Measurements from ENCODE around the gene GUCY1B1. TPM values are rescaled to one million over a fixed set of nuclear protein-coding genes. Genes with fewer than 3 reads are reported as not detected.
A peak's percentile ranks its signal among the peaks of the same experiment; 100 is the strongest.

Gene GUCY1B1
- total RNA-seq, 4 donors from 2014 or later = 5.8 to 35.5 (median 8.3) TPM

DNA sequence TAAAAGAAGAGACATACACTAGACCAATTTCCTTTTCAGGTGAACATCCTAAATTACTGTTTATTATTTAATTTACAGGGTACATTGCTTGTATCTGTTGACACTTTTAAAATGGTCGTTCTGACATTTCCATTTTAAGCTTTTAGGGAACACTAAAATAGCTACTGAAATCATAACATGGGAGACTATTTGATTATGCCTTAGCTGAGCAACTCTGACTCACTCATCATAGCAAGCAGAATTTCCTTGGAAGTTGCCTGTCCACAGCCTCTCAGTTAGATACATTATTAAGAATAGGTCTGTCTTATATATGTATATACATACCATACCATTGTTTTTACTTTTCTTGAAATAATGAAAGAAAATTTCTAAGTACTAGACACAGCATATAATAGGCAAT is 22.0 kb downstream of the GUCY1B1 start:
- DNase-seq (ENCODE audit: low spot score) (no peak), ATAC-seq (ENCODE audit: low FRiP score) (no peak)
- TF ChIP-seq, protein P1, sequence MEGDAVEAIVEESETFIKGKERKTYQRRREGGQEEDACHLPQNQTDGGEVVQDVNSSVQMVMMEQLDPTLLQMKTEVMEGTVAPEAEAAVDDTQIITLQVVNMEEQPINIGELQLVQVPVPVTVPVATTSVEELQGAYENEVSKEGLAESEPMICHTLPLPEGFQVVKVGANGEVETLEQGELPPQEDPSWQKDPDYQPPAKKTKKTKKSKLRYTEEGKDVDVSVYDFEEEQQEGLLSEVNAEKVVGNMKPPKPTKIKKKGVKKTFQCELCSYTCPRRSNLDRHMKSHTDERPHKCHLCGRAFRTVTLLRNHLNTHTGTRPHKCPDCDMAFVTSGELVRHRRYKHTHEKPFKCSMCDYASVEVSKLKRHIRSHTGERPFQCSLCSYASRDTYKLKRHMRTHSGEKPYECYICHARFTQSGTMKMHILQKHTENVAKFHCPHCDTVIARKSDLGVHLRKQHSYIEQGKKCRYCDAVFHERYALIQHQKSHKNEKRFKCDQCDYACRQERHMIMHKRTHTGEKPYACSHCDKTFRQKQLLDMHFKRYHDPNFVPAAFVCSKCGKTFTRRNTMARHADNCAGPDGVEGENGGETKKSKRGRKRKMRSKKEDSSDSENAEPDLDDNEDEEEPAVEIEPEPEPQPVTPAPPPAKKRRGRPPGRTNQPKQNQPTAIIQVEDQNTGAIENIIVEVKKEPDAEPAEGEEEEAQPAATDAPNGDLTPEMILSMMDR (IDR thresholded peaks at IDR 0.05) = no peak

DNA sequence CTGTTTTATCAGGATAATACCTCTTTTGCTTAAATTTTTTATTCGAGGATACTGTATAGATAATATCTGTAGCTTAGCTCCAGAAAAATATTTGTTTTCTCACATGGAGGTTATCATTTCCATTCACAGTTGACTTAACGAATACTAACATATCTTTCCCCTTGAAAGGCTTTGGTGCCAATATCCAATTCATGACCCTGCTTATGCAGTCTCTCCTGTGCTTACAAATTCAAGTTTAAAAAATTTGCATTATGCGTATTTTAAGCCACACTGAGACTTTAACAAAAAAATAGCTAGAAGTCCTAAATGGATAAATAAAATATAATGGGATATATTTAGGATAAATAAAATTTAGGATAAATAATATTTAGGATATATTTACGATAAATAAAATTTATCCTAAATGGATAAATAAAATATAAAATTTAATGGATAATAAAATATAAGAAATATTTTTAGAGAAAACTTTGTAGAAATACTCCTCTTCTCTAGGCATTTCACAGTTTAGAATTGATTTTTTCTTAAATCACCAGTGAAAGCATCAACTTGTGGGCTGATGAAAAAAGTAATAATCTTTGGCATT is 22.5 kb downstream of the GUCY1B1 start:
- TF ChIP-seq, protein P1 (IDR thresholded peaks at IDR 0.05) = no peak
- DNase-seq (ENCODE audit: low spot score) (no peak), ATAC-seq (ENCODE audit: low FRiP score) (no peak)

DNA sequence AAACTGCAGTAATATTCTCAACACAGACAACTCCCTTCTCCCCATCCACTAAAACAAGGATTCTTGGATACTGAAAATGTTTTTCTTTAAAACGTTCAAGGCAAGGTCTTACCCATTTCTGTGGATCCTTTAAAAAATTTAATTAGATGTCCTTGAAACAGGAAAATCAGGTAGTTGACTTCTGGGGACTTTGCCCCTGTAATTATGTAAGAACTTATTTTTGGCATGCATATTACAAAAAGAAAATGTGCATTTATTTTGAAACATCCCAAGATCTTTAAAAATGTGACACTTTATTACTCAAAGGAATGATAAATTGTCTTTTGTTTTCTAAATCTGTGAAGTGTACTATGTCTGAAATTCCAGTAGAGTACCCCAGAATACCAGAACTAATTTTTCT is 25.8 kb downstream of the GUCY1B1 start:
- ATAC-seq (ENCODE audit: low FRiP score) (no peak), DNase-seq (ENCODE audit: low spot score) (no peak)
- TF ChIP-seq, protein P1 (IDR thresholded peaks at IDR 0.05) = no peak

DNA sequence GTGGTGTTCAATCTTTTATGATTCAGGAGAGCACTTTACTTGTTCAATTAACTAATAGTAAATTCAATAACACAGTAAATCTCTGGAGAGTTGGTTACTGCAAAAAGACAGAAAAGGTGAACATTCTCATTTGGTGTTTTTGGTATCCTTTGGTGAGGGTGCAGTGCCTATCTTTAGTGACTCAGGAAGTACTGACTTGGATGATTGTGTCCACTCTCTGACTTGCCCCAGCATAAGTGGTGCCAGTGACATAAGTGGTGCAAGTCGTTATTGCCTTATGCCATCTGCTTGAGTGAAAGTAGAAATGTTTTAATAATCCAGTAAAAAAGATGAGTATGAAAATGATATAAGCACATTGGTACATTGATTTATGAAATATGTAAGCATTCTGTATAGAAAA is 27.0 kb downstream of the GUCY1B1 start:
- DNase-seq (ENCODE audit: low spot score) = no peak
- ATAC-seq (ENCODE audit: low FRiP score) = no peak
- TF ChIP-seq, protein P1 (IDR thresholded peaks at IDR 0.05) = no peak

DNA sequence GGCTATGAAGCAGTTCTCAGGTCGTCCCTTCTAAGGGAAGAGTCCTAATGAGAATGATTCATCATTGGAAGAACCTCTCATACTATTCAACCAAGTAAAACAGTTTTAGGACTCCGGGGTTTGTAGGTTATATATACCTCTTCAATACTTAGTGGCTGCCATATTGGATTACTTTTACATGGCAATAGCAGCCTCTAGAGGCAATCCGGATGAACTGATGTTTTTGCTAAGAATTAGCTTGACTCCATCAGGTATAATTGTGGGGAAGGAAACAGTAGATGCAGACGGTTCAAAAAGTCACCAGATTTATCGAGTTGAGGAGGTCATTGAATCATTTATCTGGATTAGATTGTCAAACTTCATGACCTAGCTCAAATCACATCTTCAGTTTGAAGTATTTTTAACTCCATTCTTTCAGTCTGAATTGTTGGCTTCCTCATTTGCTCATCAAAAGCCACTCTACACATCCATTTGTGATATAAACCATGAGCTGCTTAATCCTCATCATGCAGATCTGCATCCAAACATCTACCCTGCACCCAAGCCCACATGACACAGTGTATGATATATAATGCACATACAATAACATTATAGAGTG is 28.4 kb downstream of the GUCY1B1 start:
- DNase-seq (ENCODE audit: low spot score) (no peak), ATAC-seq (ENCODE audit: low FRiP score) (peak; percentile 71)
- TF ChIP-seq, protein P1 (IDR thresholded peaks at IDR 0.05) = peak in 1 of 3 donors; percentile 34

DNA sequence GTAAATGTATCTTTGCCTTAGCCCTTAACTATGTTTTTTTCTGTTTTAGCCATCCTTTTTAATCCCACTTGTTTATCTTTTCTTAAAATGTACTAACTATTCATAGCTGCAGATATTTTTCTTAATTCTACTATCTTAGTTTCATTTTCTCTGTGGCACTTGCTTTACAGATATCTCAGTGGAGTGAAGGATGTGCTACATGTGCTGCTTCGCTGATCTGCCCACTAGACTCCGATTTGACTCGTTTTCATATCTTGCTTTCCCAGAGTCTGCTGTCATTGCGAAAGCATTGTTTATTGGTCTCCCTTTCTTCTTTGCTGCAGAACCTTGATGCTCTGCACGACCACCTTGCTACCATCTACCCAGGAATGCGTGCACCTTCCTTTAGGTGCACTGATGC is 30.6 kb downstream of the GUCY1B1 start:
- DNase-seq (ENCODE audit: low spot score) = no peak
- TF ChIP-seq, protein P1 (IDR thresholded peaks at IDR 0.05) = no peak
- no peak for ATAC-seq (ENCODE audit: low FRiP score)

DNA sequence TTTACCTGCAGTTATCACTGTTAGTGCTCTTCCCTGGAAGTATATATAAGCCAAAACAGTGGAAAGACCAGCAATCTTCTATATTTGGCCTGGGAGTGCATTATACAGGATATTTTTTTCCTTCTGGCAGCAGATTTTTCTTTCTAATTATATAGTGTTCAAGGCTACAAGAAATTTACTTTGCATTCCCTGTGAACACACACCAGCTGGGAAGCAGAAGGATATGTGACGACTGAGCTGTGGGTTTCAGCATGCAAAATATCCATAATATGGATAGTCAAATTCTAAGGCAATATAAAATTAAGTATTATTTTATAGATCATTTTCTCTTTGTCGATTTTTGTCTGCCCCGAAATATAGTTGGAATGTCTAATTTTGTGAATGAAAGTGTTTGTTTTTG is 31.2 kb downstream of the GUCY1B1 start:
- TF ChIP-seq, protein P1 (IDR thresholded peaks at IDR 0.05) = no peak
- ATAC-seq (ENCODE audit: low FRiP score) = no peak
- DNase-seq (ENCODE audit: low spot score) = no peak
